Omental fat pad (tissue), 4 donors: Measurements from ENCODE around the gene NCS1. TPM values are rescaled to one million over a fixed set of nuclear protein-coding genes. Genes with fewer than 3 reads are reported as not detected.
"Not testable (repeated sequence)": the region's sequence is repeated elsewhere in the genome, so short reads cannot be mapped to it uniquely, and the experiment has no call there.

Experiments used
- ATAC-seq: fragments of 150-250 bp; one replicate; pipeline ENCODE4 v1.9.1; 2016; ENCODE audit warnings: mild to moderate bottlenecking, moderate library complexity; ENCODE audit not compliant: low FRiP score
- DNase-seq: peaks from one replicate; pipeline ENCODE4 v3.0.0-alpha.2; 2019; ENCODE audit warnings: low spot score
- total RNA-seq, 4 donors: library from RNA; depleted of rRNA; stranded (reverse); fragments of >200 nt; gene quantifications; one replicate each; pipeline ENCODE4 v1.1.0, GENCODE V29; 2016
- TF ChIP-seq, protein P1 (sequence below), 3 donors: fragments of 450-650 bp; IDR thresholded peaks; one replicate each; pipeline ENCODE4 v1.5.1; 2016 to 2017; ENCODE audit warnings: antibody characterized with exemption in 3 of 3, mild to moderate bottlenecking in 3 of 3, moderate library complexity in 2 of 3

The NCS1 gene
- total RNA-seq, 4 donors from 2014 or later = 2.5 to 14.7 (median 4.0) TPM

GRCh38 chr9:130276121-130276520, 103.9 kb downstream of the NCS1 start:
- no peak for DNase-seq
- ATAC-seq = no peak
- TF ChIP-seq, protein P1, sequence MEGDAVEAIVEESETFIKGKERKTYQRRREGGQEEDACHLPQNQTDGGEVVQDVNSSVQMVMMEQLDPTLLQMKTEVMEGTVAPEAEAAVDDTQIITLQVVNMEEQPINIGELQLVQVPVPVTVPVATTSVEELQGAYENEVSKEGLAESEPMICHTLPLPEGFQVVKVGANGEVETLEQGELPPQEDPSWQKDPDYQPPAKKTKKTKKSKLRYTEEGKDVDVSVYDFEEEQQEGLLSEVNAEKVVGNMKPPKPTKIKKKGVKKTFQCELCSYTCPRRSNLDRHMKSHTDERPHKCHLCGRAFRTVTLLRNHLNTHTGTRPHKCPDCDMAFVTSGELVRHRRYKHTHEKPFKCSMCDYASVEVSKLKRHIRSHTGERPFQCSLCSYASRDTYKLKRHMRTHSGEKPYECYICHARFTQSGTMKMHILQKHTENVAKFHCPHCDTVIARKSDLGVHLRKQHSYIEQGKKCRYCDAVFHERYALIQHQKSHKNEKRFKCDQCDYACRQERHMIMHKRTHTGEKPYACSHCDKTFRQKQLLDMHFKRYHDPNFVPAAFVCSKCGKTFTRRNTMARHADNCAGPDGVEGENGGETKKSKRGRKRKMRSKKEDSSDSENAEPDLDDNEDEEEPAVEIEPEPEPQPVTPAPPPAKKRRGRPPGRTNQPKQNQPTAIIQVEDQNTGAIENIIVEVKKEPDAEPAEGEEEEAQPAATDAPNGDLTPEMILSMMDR (IDR thresholded peaks at IDR 0.05) = no peak

- DNase-seq (no peak), ATAC-seq (no peak)
- TF ChIP-seq, protein P1 (IDR thresholded peaks at IDR 0.05) = no peak
Measured at GRCh38 chr9:130276955-130277354, 104.8 kb downstream of the NCS1 start.

DNA sequence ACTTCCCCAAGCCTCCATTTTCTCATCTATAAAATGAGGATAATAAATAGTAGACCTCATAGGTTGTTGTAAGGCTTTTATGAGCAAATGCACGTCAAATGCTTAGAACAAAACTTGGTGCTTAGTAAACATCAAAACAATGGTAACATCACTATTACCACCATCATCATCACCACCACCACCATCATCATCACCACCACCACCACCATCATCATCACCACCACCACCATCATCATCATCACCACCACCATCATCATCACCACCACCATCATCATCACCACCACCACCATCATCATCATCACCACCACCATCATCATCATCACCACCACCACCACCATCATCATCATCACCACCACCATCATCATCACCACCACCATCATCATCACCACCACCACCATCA, 105.3 kb downstream of the NCS1 start:
- ATAC-seq, DNase-seq: not testable (repeated sequence)

GRCh38 chr9:130283539-130284248, 111.5 kb downstream of the NCS1 start:
- TF ChIP-seq, protein P1 (IDR thresholded peaks at IDR 0.05) = no peak
- no peak for ATAC-seq
- DNase-seq = no peak

DNA sequence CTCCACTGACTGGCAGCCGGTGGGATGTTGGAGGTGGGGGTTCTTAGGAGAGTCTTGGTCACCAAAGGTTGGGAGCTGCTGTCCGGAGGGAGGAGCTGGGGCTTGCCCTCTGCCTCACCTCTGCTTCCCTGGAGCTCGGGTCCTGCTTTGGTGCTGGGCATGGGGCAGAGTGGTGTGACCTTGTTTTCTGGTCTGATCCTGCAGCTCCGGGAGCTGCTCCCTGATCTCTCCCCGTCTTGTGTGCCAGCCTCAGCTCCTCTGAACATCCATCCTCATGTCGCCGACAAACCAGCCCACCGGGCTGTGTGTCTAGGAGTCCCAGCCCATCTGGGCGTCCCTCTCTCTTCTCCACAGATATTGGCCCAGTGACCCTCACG, 112.0 kb downstream of the NCS1 start:
- TF ChIP-seq, protein P1 (IDR thresholded peaks at IDR 0.05) = no peak
- ATAC-seq (no peak), DNase-seq (no peak)

- DNase-seq (no peak), ATAC-seq (no peak)
- TF ChIP-seq, protein P1 (IDR thresholded peaks at IDR 0.05) = no peak
Measured at GRCh38 chr9:130284690-130285089, 112.5 kb downstream of the NCS1 start.

DNA sequence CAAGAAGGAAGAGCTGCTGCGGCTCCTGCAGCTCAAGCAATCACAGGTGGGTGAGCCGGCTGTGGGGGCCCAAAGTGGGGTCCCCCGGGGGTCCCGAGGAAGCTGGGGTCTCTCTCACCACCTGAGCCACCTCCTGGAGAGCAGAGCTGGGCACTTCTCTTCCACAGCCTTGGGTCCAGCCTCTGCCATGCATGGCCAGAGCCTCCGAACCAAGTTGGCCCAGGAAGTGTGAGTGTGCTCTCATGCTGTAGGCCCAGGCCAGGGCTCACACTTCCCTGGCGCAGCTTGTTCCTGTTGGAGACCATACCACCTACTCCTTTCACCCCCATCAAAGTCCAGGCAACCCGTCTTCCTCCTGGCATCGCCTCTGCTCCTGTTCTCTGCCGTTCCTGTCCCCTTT, 113.1 kb downstream of the NCS1 start:
- DNase-seq = no peak
- ATAC-seq = no peak
- TF ChIP-seq, protein P1 (IDR thresholded peaks at IDR 0.05) = no peak
